ENCODE data around the gene SLC48A1. TPM values are rescaled to one million over a fixed set of nuclear protein-coding genes. Genes with fewer than 3 reads are reported as not detected.

Gene SLC48A1
- polyA plus RNA-seq, 1 of the 3 experiments (the other 2 are of a cell fraction): 7.3 TPM

GRCh38 chr12:47730341-47730744, 42.7 kb upstream of the SLC48A1 start:
- no peak for DNase-seq
- Histone ChIP-seq H4K20me1 (ENCODE audit: insufficient read depth) (no peaks in the 10 kb centered on the region), H3K79me2 (ENCODE audit: insufficient read depth) (no peaks in the 10 kb centered on the region), H3K36me3 (replicated peaks in 1 of 2; ENCODE audit: control insufficient read depth in 1 of 2, insufficient read depth in 2 of 2, low read length in 1 of 2) (no peaks in the 10 kb centered on the region), H3F3A (replicated peaks; ENCODE audit: insufficient read depth) (no peaks in the 10 kb centered on the region), H2AFZ (ENCODE audit: low read depth) (no peak overlapping the region), H3K4me2 (no peak overlapping the region), H3K9me2 (no peaks in the 10 kb centered on the region), H3K9ac (no peak overlapping the region), H3K27ac (ENCODE audit: low read depth in 2 of 2, low read length in 1 of 2) (no peak overlapping the region), H3K4me3 (ENCODE audit: low read depth in 2 of 2, low read length in 1 of 2) (no peak overlapping the region), H3K9me3 (no peaks in the 10 kb centered on the region), H3K27me3 (ENCODE audit: insufficient read depth) (no peaks in the 10 kb centered on the region), H3K4me1 (ENCODE audit: control insufficient read depth in 1 of 2, insufficient read depth in 2 of 2, low read depth in 1 of 2, low read length in 1 of 2) (peaks cover 0 to 26% of the 10 kb centered on the region in 2 experiments; a peak in 2 of 4 replicates)
- TF ChIP-seq GATA2 (CRISPR knock-in tag; IDR thresholded peaks at IDR 0.05) (peak; percentile 9; the same call in 1 of the 2 replicates), CHD2 (IDR thresholded peaks at IDR 0.05; ENCODE audit: low read length, partially characterized antibody) (no peak)
- TF ChIP-seq, protein P1, sequence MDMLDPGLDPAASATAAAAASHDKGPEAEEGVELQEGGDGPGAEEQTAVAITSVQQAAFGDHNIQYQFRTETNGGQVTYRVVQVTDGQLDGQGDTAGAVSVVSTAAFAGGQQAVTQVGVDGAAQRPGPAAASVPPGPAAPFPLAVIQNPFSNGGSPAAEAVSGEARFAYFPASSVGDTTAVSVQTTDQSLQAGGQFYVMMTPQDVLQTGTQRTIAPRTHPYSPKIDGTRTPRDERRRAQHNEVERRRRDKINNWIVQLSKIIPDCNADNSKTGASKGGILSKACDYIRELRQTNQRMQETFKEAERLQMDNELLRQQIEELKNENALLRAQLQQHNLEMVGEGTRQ (IDR thresholded peaks at IDR 0.05; ENCODE audit: borderline replicate concordance, low read depth, low read length): no peak
- ChIA-PET CTCF (interaction anchor here (1.0 to 43.0 kb wide), 6 partner anchors 12 to 108 kb away, joined by 3 to 1294 read pairs (median 66); partner anchors contain the start of gene SLC48A1), POLR2A (no interaction called here)
- WGBS (ENCODE audit: low lambda C conversion rate): 83% methylated on average over 8 of the region's 8 CpGs

- ChIA-PET POLR2A (no interaction called here), CTCF (interaction anchor here (3.3 to 43.0 kb wide), 5 partner anchors 11 to 106 kb away, joined by 14 to 1294 read pairs (median 298); partner anchors contain the start of genes RAPGEF3 and SLC48A1)
- Histone ChIP-seq H3K4me1 (ENCODE audit: control insufficient read depth in 1 of 2, insufficient read depth in 2 of 2, low read depth in 1 of 2, low read length in 1 of 2) (peaks cover 0 to 39% of the 10 kb centered on the region in 2 experiments; a peak in 1 of 4 replicates), H4K20me1 (ENCODE audit: insufficient read depth) (no peaks in the 10 kb centered on the region), H3K36me3 (replicated peaks in 1 of 2; ENCODE audit: control insufficient read depth in 1 of 2, insufficient read depth in 2 of 2, low read length in 1 of 2) (no peaks in the 10 kb centered on the region), H2AFZ (ENCODE audit: low read depth) (no peak overlapping the region), H3K79me2 (ENCODE audit: insufficient read depth) (no peaks in the 10 kb centered on the region), H3K27me3 (ENCODE audit: insufficient read depth) (no peaks in the 10 kb centered on the region), H3F3A (replicated peaks; ENCODE audit: insufficient read depth) (no peaks in the 10 kb centered on the region), H3K9ac (no peak overlapping the region), H3K4me3 (ENCODE audit: low read depth in 2 of 2, low read length in 1 of 2) (no peak overlapping the region), H3K4me2 (no peak overlapping the region), H3K9me2 (no peaks in the 10 kb centered on the region), H3K9me3 (no peaks in the 10 kb centered on the region), H3K27ac (ENCODE audit: low read depth in 2 of 2, low read length in 1 of 2) (no peak overlapping the region)
- no peak for DNase-seq
- TF ChIP-seq, protein P2, sequence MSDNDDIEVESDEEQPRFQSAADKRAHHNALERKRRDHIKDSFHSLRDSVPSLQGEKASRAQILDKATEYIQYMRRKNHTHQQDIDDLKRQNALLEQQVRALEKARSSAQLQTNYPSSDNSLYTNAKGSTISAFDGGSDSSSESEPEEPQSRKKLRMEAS (IDR thresholded peaks at IDR 0.05; ENCODE audit: low read depth): no peak
- TF ChIP-seq, protein P3, sequence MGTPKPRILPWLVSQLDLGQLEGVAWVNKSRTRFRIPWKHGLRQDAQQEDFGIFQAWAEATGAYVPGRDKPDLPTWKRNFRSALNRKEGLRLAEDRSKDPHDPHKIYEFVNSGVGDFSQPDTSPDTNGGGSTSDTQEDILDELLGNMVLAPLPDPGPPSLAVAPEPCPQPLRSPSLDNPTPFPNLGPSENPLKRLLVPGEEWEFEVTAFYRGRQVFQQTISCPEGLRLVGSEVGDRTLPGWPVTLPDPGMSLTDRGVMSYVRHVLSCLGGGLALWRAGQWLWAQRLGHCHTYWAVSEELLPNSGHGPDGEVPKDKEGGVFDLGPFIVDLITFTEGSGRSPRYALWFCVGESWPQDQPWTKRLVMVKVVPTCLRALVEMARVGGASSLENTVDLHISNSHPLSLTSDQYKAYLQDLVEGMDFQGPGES (IDR thresholded peaks at IDR 0.05; ENCODE audit: low read depth, low read length): no peak
- TF ChIP-seq JUND (IDR thresholded peaks at IDR 0.05): no peak
- TF ChIP-seq GATA2 (CRISPR knock-in tag; IDR thresholded peaks at IDR 0.05): no peak
- no peak for TF ChIP-seq SIN3A (IDR thresholded peaks at IDR 0.05; ENCODE audit: borderline replicate concordance, low read depth, low read length)
- TF ChIP-seq POLR2AphosphoS5 (IDR thresholded peaks at IDR 0.05; ENCODE audit: low read depth, low read length): no peak
- TF ChIP-seq REST (IDR thresholded peaks at IDR 0.05; ENCODE audit: low read depth, low read length): no peak
- no peak for TF ChIP-seq EZH2phosphoT487 (IDR thresholded peaks at IDR 0.05; ENCODE audit: borderline replicate concordance, low read depth)
- 72% methylated on average over 5 of the region's 5 CpGs for WGBS (ENCODE audit: low lambda C conversion rate)
Observed at GRCh38 chr12:47731723-47732122, 41.3 kb upstream of the SLC48A1 start.

Data from SK-N-SH (cell line).